Inflammatory macrophage (primary cell): ENCODE data around the gene GPR39.
"Not testable (repeated sequence)": the region's sequence is repeated elsewhere in the genome, so short reads cannot be mapped to it uniquely, and the experiment has no call there.

ENCODE experiments used
- DNase-seq, 2 donors: peaks; one replicate each; pipeline ENCODE4 v3.0.0-alpha.2; 2020 to 2022
- total RNA-seq, 18 experiments: gene quantifications; one replicate each; lab custom pipeline; 2026; ENCODE audit warnings: mixed read lengths in 6 of 18, inconsistent platforms in 2 of 18; lab: John Stamatoyannopoulos, UW

Gene GPR39
- 0 to 0.12 (median 0) reads per million in 18 experiments for total RNA-seq

- DNase-seq: no peak
Measured at GRCh38 chr2:132416723-132417395, at the start of gene GPR39. Gene GPR39, plus strand, starts transcription at chr2:132416805.

- no peak for DNase-seq
Measured at GRCh38 chr2:132368191-132368590, 48.4 kb upstream of the GPR39 start.

GRCh38 chr2:132372276-132372675 lies 44.3 kb upstream of the GPR39 start:
- DNase-seq: peak; percentile 42 to 45

GRCh38 chr2:132373391-132374135 lies 43.0 kb upstream of the GPR39 start:
- no peak for DNase-seq

- DNase-seq: no peak
Measured at GRCh38 chr2:132374151-132374550, 42.5 kb upstream of the GPR39 start.

- DNase-seq: peak in 1 of 2 donors; percentile 21
Measured at GRCh38 chr2:132374551-132374950, 42.1 kb upstream of the GPR39 start.

GRCh38 chr2:132374961-132375360 lies 41.6 kb upstream of the GPR39 start:
- DNase-seq: peak; percentile 4 to 19

GRCh38 chr2:132381376-132381775 lies 35.2 kb upstream of the GPR39 start:
- DNase-seq: no peak

- peak in 1 of 2 donors; percentile 23 for DNase-seq
Measured at GRCh38 chr2:132383956-132384355, 32.6 kb upstream of the GPR39 start.

GRCh38 chr2:132384491-132385151 lies 32.0 kb upstream of the GPR39 start:
- DNase-seq: peak; percentile 74 to 88

GRCh38 chr2:132387126-132387525 lies 29.5 kb upstream of the GPR39 start:
- no peak for DNase-seq

GRCh38 chr2:132390076-132390475 lies 26.5 kb upstream of the GPR39 start:
- DNase-seq: no peak

GRCh38 chr2:132391378-132391777 lies 25.2 kb upstream of the GPR39 start:
- no peak for DNase-seq

- no peak for DNase-seq
Measured at GRCh38 chr2:132392221-132392620, 24.4 kb upstream of the GPR39 start.

- DNase-seq: no peak
Measured at GRCh38 chr2:132392879-132393278, 23.7 kb upstream of the GPR39 start.

- not testable (repeated sequence) for DNase-seq
Measured at GRCh38 chr2:132397042-132397441, 19.6 kb upstream of the GPR39 start.

- DNase-seq: peak in 1 of 2 donors; percentile 7
Measured at GRCh38 chr2:132400169-132400900, 16.3 kb upstream of the GPR39 start.

- no peak for DNase-seq
Measured at GRCh38 chr2:132400901-132401240, 15.7 kb upstream of the GPR39 start.

- no peak for DNase-seq
Measured at GRCh38 chr2:132401326-132401725, 15.3 kb upstream of the GPR39 start.

GRCh38 chr2:132403146-132403545 lies 13.5 kb upstream of the GPR39 start:
- no peak for DNase-seq

GRCh38 chr2:132404056-132404455 lies 12.5 kb upstream of the GPR39 start:
- DNase-seq: no peak

GRCh38 chr2:132407784-132408183 lies 8.8 kb upstream of the GPR39 start:
- DNase-seq: no peak

- DNase-seq: no peak
Measured at GRCh38 chr2:132412021-132412420, 4.6 kb upstream of the GPR39 start.
